K562 (cell line): ENCODE measurements around the gene ANKS1B.

ENCODE experiments used
- KDM1A ChIP-seq, 2 experiments: fragments of 450-650 bp; IDR thresholded peaks; 2 replicates each; pipeline ENCODE4 v1.6.1; 2016; ENCODE audit warnings: mild to moderate bottlenecking in 2 of 2
- SMAD2 ChIP-seq: fragments of 150-350 bp; IDR thresholded peaks from 2 replicates; pipeline ENCODE4 v1.6.1; 2014; ENCODE audit warnings: low read depth, mild to moderate bottlenecking, low read length
- TAF1 ChIP-seq: IDR thresholded peaks from 2 replicates; pipeline ENCODE4 v1.6.1; 2011; ENCODE audit warnings: mild to moderate bottlenecking, low read length, moderate library complexity; ENCODE audit not compliant: insufficient read depth, control insufficient read depth, severe bottlenecking; ENCODE audit errors: extremely low read depth
- ZBTB7A ChIP-seq: IDR thresholded peaks from 2 replicates; pipeline ENCODE4 v1.6.1; 2011; ENCODE audit warnings: low read depth, mild to moderate bottlenecking, low read length, moderate library complexity, borderline replicate concordance; ENCODE audit not compliant: control insufficient read depth

DNA sequence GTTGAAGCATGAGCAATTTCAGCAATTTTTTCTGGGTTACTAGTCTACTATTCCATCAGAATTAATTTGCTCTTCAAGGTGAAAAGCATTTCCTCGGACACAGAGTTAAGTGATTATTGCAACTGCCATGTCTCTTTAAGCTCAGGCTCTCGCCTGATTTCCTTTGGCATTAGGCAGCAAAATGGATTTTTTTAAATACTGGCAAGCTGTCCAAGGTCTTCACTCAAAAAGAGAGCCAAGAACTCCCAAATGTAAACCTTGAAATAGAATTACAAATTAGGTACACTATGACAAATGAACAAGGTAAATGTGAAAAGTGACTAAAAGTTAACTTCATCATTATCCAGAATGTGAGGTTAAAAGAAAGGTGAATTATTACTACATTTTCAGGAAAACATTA, 225.3 kb downstream of the ANKS1B start:
- TF ChIP-seq KDM1A (IDR thresholded peaks at IDR 0.05) (no peak), SMAD2 (no peak), TAF1 (no peak), ZBTB7A (no peak)
